ENCODE measurements around the gene IFT43.

Gene IFT43

GRCh38 chr14:75972801-75973421 lies 12.7 kb upstream of the IFT43 start:
- no peaks in the 10 kb centered on the region for H3K27me3 ChIP-seq (replicated peaks; ENCODE audit: insufficient read depth, low read length)
- H3F3A ChIP-seq (ENCODE audit: insufficient read depth, low read length), result no peaks in the 10 kb centered on the region
- H3K4me3 ChIP-seq (ENCODE audit: low read length), result no peak overlapping the region
- no peak overlapping the region for H2AFZ ChIP-seq (ENCODE audit: low read length)
- no peaks in the 10 kb centered on the region for H3K9me2 ChIP-seq (replicated peaks; ENCODE audit: insufficient read depth, low read length)
- no peak overlapping the region for H3K4me2 ChIP-seq (ENCODE audit: low read depth, low read length)
- H3K79me2 ChIP-seq (ENCODE audit: low read length), result no peaks in the 10 kb centered on the region
- no peak for TF ChIP-seq EZH2phosphoT487 (IDR thresholded peaks at IDR 0.05; ENCODE audit: low read length)
- TF ChIP-seq EZH2 (optimal IDR thresholded peaks at IDR 0.05; ENCODE audit: low read depth, low read length), result no peak
- TF ChIP-seq CTCF (IDR thresholded peaks at IDR 0.05; ENCODE audit: low read length), result no peak
- no peak for DNase-seq
- H3K4me1 ChIP-seq (ENCODE audit: low read length), result no peaks in the 10 kb centered on the region
- no peak overlapping the region for H3K27ac ChIP-seq (ENCODE audit: low read length)
- no peaks in the 10 kb centered on the region for H4K20me1 ChIP-seq (ENCODE audit: insufficient read depth, low read length)
- no peaks in the 10 kb centered on the region for H3K36me3 ChIP-seq (replicated peaks; ENCODE audit: insufficient read depth, low read length)
- no peak overlapping the region for H3K9ac ChIP-seq (ENCODE audit: low read length)
- no peaks in the 10 kb centered on the region for H3K9me3 ChIP-seq (replicated peaks; ENCODE audit: insufficient read depth, low read length)

DNA sequence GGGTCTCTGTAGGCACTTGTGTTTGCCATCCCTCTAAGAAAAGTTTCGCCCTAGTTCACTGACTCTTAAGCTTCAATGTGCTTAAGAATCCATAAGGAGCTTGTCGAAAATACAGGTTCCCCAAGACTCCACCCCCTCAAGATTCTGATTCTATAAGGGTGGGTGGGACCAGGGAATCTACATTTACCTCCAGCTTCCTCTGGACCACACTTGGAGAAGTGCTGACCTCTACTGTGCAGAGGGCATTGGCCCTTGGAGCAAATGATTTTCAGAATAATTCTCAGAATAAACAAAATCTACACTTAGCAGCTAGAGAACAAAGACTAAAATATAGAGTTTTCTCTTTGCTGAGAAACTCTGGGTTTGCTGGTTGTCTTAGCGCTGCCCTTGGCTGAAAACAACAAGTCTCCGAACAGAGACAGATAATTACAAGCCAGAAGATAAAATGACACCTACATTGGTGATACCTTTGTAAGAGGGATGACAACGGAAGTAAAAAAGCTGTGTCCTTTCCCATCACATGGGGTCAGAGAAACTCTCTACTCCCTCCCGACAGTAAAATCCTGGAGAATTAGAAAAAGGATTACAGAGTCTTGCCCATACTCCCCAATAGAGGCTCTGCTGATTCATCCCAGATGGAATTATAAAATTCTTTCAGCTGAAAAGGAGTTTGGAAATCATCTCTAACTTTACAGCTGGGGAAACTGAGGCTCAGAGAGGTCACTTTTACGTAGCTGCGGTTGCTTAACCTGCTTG lies 8.6 kb upstream of the IFT43 start:
- no peak overlapping the region for H3K9ac ChIP-seq (ENCODE audit: low read length)
- H3K9me3 ChIP-seq (replicated peaks; ENCODE audit: insufficient read depth, low read length), result no peaks in the 10 kb centered on the region
- no peak for TF ChIP-seq EZH2 (optimal IDR thresholded peaks at IDR 0.05; ENCODE audit: low read depth, low read length)
- TF ChIP-seq EZH2phosphoT487 (IDR thresholded peaks at IDR 0.05; ENCODE audit: low read length), result no peak
- TF ChIP-seq CTCF (IDR thresholded peaks at IDR 0.05; ENCODE audit: low read length), result no peak
- H3F3A ChIP-seq (ENCODE audit: insufficient read depth, low read length), result no peaks in the 10 kb centered on the region
- H3K79me2 ChIP-seq (ENCODE audit: low read length), result no peaks in the 10 kb centered on the region
- no peaks in the 10 kb centered on the region for H4K20me1 ChIP-seq (ENCODE audit: insufficient read depth, low read length)
- no peaks in the 10 kb centered on the region for H3K36me3 ChIP-seq (replicated peaks; ENCODE audit: insufficient read depth, low read length)
- H3K27ac ChIP-seq (ENCODE audit: low read length), result no peak overlapping the region
- no peak for DNase-seq
- no peak overlapping the region for H3K4me2 ChIP-seq (ENCODE audit: low read depth, low read length)
- H3K4me3 ChIP-seq (ENCODE audit: low read length), result no peak overlapping the region
- no peaks in the 10 kb centered on the region for H3K4me1 ChIP-seq (ENCODE audit: low read length)
- H3K9me2 ChIP-seq (replicated peaks; ENCODE audit: insufficient read depth, low read length), result no peaks in the 10 kb centered on the region
- H3K27me3 ChIP-seq (replicated peaks; ENCODE audit: insufficient read depth, low read length), result no peaks in the 10 kb centered on the region
- H2AFZ ChIP-seq (ENCODE audit: low read length), result no peak overlapping the region

GRCh38 chr14:75977582-75977943 lies 8.0 kb upstream of the IFT43 start:
- no peak overlapping the region for H2AFZ ChIP-seq (ENCODE audit: low read length)
- H3K27ac ChIP-seq (ENCODE audit: low read length), result no peak overlapping the region
- H3K9me3 ChIP-seq (replicated peaks; ENCODE audit: insufficient read depth, low read length), result no peaks in the 10 kb centered on the region
- DNase-seq, result no peak
- H3K4me3 ChIP-seq (ENCODE audit: low read length), result no peak overlapping the region
- H3K4me2 ChIP-seq (ENCODE audit: low read depth, low read length), result no peak overlapping the region
- no peaks in the 10 kb centered on the region for H3K27me3 ChIP-seq (replicated peaks; ENCODE audit: insufficient read depth, low read length)
- no peaks in the 10 kb centered on the region for H3K4me1 ChIP-seq (ENCODE audit: low read length)
- no peaks in the 10 kb centered on the region for H3K9me2 ChIP-seq (replicated peaks; ENCODE audit: insufficient read depth, low read length)
- H3K36me3 ChIP-seq (replicated peaks; ENCODE audit: insufficient read depth, low read length), result no peaks in the 10 kb centered on the region
- no peaks in the 10 kb centered on the region for H3F3A ChIP-seq (ENCODE audit: insufficient read depth, low read length)
- TF ChIP-seq EZH2phosphoT487 (IDR thresholded peaks at IDR 0.05; ENCODE audit: low read length) (no peak), EZH2 (optimal IDR thresholded peaks at IDR 0.05; ENCODE audit: low read depth, low read length) (no peak), CTCF (IDR thresholded peaks at IDR 0.05; ENCODE audit: low read length) (no peak)
- H3K9ac ChIP-seq (ENCODE audit: low read length), result no peak overlapping the region
- H3K79me2 ChIP-seq (ENCODE audit: low read length), result no peaks in the 10 kb centered on the region
- no peaks in the 10 kb centered on the region for H4K20me1 ChIP-seq (ENCODE audit: insufficient read depth, low read length)

Data from MM.1S (cell line).